HG03039 (cell line): ENCODE measurements around the gene FSD2.
A peak's percentile ranks its signal among the peaks of the same experiment; 100 is the strongest.
"Not testable (repeated sequence)": the region's sequence is repeated elsewhere in the genome, so short reads cannot be mapped to it uniquely, and the experiment has no call there.

ENCODE experiments used
- ATAC-seq: cut with Tn5 transposase; IDR thresholded peaks from one replicate; pipeline ENCODE4 v1.9.1; 2021; ENCODE audit warnings: mild to moderate bottlenecking, moderate library complexity; ENCODE audit not compliant: unreplicated experiment

The FSD2 gene

DNA sequence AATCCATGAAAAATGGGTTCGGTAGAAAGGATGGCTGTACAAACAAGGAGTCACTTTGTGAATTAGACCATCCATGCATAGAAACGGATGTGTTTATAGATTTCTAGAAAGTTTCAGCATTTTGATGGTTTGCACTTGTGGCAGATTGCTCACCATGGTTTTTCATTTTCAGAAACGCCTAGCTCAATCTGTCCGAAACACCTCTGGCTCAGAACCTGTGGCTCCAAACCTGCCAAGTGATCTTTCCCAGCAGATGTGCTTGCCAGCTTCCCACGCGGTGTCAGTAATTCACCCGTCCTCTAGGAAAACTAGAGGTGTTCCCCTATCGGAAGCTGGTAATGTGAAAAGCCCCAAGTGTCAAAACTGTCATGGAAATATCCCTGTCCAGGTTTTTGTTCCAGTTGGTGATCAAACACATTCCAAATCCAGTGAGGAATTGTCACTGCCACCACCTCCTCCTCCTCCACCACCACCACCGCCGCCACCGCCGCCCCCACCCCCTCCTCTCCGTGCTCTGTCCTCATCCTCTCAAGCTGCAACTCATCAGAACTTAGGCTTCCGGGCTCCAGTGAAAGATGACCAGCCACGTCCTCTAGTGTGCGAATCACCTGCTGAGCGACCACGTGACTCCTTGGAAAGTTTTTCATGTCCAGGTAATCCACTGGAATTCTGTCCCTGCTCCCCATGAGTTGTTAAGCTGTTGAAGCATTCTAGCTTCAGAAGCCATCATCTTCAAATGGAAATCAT is 24.7 kb upstream of the FSD2 start:
- no peak for ATAC-seq

DNA sequence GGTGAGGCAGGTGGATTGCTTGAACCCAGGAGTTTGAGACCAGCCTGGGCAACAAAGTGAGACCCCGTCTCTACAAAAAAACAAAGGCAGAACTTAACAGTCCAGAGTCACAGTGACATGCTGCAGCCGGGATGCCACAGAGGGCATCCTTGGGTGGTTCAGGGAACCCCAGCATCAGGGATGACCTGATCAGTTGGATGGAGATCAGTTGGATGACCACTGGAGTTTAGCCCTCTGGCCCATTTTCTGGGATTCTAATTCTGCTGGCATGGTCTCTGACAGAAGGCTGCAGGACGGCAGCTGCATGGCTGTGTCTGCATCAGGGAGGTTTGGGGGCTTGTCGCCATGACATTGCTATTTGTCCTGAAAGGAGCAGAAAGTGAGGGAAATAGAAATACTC is 23.4 kb upstream of the FSD2 start:
- no peak for ATAC-seq

DNA sequence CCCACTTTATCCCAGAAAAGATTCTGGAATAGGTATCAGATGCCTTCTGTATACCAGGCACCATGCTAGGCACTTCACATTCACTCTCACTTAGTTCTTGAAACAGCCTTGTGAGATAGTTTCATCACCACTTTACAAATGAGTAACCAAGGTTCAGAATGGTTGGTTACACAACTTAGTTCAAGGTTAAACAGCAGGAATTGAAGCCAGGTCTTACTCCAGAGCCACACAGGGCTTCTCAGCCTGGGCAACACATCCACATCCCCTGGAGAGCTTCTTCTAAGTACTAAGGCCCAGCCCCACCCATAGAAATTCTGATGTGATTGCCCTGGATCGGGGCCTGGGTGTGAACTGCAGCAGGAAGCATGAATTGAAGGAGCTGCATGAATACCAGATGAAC is 22.2 kb upstream of the FSD2 start:
- no peak for ATAC-seq

DNA sequence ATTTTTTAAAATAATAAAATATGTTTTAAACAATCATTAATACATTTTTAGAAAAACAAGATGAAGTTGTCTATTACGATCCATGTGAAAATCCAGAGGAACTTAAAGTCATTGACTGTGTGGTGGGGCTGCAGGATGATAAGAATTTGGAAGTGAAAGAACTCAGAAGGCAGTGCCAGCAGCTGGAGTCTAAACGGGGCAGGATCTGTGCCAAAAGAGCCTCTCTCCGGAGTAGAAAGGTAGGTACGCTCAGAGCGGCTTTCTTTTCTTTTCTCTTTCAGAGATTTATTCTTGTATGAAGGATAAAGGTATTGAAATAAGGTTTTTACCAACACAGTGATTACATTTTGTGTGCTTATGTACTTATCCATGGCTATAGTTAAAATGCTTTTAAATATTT is 17.2 kb upstream of the FSD2 start:
- no peak for ATAC-seq

DNA sequence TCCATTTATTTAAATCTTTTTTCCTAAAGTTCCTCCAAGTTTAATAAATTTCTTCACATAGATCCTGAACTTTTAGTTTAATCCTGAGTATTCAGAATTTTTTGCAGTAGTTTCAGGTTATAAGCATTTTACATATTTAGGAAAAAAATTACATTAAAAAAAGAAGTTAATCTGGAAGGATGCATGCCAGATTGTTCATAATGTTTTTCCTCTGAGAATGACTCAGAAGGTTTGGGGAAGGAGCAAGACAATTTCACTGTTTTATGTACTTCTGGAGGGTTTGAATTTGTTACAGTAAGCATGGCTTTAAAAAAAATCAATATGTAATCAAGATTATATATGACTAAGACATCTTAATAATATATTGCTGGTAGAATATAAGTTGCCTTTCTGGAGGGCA is 16.0 kb upstream of the FSD2 start:
- ATAC-seq, result not testable (repeated sequence)

DNA sequence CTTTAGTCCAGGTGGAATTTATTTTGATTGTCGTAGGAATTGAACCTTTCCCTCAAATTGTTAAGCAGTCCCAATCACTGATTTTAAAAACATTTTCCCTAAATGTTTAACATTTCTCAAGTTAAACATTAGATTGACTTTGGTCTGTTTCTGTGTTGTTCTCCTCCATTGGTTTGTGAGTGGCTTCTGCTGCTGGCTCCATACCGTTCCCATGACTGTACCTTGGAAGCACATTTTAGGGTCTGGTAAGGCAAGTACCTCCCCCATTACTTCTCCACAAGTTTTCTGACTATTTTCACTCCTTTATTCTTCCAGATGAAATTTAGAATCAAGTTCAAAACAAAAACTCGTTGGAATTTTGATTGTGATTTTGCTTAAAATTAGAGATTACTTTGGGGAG is 15.5 kb upstream of the FSD2 start:
- not testable (repeated sequence) for ATAC-seq

DNA sequence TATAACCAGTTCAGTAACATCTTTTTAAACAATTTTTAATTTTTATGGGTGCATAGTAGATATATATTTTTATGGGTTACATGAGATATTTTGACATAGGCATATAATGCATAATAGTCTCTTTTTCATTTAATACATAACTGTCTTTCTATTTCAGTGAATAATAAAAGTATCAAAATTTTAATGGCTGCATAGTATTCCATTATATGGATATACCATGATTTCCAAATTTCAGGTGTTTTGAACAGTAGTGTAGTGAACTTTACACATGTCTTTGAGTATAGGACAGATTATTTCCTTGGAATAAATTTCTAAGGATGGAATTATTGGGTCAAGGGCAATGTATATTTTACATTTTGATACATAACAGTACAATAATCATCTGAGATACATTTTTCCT is 14.3 kb upstream of the FSD2 start:
- ATAC-seq, result no peak

DNA sequence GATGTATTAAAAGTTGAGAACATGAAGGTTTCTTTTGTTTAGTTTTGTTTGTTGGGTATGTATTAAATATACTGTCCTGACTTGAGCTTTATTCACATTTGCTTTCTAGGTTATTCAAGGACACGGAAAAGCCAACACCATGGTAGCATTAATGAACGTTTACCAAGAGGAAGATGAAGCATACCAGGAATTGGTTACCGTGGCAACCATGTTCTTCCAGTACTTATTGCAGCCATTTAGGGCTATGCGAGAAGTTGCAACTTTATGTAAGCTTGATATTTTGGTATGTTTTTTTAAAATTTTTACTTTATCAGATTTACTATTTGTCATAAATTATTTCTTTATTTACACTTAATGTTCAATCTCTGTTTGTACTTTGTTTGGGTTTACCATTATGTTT is 7.1 kb upstream of the FSD2 start:
- ATAC-seq, result no peak

DNA sequence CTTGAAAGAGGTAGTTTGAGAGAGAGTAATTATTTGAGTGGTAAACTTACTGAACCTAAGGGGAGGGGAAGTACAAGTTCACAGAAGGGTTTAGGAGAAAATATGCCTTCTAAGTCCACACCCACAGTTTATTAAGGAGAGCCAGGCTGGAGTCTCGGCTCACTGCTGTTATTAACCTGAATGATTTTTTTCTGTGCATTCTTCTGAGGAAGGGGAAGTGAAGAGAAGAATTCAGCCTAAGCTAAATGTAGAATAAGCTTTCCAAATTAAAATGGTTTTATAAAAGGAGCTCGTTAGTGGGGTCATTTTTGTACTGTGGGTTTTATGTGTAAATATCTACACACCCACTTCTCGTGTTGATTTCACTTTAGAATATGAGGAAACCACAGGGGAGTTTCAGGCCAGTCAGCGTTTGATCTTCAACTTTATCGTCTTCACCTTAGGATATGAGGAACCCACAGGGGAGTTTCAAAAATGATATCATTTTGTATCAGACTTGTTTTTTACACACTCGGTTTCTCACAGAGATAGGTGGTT is 5.1 kb upstream of the FSD2 start:
- no peak for ATAC-seq

DNA sequence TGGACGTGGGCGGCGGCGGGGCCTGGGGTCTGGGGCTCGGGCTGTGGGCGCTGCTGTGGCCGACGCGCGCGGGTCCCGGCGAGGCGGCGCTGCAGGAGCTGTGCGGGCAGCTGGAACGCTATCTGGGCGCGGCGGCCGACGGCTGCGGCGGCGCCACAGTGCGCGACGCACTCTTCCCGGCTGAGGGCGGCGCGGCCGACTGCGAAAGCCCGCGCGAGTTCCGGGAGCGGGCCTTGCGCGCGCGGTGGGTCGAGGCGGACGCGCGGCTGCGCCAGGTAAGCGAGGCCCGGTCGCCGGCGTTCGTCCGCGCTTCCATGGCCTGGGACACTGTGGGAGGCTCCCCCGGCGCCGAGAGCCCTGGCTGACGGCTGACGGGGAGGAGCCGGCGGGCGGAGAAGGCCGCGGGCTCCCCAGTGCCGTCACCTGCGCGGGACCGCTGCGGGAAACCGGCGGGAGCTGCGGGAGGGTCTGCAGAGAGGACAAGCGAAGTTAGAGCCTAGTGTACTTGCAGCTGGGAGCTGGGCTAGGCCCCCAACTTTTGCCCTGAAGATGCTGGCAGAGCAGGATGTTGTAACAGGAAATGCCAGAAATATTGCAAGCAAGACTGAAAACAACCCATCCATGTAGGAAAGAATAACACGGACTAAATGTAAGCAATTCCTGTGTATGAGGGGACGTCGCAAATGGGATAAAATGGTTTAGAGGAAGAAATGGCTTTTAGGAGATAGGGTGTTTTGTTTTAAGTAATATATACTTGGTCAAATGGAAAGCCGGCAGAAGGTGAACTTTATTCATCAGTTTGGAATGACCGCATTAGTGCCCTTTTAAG is 4.4 kb upstream of the FSD2 start:
- peak; percentile 17 for ATAC-seq

DNA sequence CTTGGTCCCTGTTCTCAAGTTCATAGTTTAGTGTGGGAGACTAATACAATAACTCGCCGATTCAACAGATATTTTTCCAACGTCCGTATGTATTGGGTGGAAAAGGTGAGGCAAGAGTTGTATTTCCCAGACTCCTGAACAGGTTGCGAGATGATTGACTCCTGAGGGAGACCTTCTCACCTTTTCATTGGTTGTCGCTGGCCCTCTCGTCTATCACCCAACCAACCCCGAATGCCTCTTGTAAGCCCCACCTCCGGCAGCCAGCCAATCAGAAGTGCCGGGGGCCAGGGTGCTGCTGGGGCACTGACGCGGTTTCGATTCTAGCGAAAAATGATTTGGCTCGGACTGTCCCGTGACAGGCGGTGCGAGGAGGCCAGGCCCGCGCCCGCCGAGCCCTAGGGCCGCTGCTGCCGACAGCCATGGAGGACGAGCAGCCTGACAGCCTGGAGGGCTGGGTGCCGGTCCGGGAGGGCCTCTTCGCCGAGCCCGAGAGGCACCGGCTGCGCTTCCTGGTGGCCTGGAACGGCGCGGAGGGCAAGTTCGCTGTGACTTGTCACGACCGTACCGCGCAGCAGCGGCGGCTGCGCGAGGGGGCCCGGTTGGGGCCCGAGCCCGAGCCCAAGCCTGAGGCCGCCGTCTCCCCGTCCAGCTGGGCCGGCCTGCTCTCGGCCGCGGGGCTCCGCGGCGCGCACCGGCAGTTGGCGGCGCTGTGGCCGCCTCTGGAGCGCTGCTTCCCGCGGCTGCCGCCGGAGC is 3.6 kb upstream of the FSD2 start, which contains the start of gene WHAMM:
WHAMM (plus strand) TSS at position 321 of the 753 bp plus-strand sequence; CDS start at position 420, 99 bp downstream.
- peak; percentile 82 for ATAC-seq

DNA sequence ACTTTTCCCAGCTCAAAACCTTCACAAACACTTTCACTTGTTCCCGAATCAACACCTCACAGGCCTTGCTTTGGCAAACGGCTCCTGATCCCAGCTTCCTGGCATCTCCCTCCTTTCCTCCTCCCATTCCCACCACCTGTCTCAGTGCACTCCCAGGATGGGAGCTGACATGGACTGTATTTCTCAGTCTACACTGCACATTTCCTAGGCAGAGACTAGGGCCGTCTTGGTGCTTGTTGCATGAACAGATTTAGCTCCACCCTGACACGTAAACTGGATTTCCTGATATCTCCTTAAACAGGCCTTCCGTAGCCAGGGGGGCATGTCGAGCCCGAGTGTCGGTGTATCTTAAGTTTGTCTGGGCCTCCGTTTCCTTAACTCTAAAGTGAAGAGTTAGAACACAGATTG is 2.8 kb upstream of the FSD2 start:
- no peak for ATAC-seq

DNA sequence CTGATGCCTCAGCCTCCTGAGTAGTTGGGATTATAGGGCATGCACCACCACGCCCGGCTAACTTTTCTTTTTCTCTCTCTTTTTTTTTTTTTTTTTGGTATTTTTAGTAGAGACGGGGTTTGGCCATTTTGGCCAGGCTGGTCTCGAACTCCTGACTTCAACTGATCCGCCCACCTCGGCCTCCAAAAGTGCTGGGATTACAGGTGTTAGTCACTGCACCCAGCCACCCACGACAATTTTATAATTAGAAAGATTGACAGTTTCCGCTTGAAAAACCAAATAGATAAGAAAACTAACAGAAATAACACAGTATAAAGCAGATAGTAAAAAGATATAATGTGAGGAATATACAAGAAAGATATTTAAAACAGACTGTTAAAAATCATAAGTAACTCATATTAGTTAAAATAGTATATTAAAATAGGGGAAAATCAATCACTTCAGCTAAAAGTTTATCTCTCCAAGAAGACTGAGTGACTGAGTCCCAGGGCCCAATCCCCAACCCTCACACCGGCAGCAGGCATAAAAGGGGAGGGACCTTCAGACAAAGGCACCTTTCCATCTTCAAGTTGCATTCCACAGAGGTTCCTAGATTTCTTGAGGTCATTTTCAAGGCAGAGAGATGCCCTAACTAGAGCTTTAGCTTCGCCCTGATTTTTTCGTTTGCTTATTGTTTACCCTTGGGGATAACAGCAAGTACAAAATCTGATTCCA is 2.2 kb upstream of the FSD2 start:
- ATAC-seq, result no peak

DNA sequence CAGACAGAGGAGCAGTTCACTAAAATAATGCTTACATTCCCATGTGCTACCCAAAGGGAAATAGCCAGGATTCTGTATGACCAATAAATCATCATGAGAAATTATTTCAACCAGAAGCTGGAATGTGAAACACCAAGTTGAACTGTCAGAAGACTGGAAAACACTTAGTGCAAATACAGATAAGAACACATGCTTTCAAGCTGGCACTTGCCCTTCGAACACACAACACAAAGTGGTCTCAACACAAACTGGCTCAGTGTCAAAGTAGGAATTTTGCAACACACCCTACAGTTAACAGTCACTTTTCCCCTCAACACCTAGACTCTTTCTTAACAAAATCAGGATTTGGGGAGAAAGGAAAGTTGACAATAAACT is 1.3 kb downstream of the FSD2 start:
- no peak for ATAC-seq

DNA sequence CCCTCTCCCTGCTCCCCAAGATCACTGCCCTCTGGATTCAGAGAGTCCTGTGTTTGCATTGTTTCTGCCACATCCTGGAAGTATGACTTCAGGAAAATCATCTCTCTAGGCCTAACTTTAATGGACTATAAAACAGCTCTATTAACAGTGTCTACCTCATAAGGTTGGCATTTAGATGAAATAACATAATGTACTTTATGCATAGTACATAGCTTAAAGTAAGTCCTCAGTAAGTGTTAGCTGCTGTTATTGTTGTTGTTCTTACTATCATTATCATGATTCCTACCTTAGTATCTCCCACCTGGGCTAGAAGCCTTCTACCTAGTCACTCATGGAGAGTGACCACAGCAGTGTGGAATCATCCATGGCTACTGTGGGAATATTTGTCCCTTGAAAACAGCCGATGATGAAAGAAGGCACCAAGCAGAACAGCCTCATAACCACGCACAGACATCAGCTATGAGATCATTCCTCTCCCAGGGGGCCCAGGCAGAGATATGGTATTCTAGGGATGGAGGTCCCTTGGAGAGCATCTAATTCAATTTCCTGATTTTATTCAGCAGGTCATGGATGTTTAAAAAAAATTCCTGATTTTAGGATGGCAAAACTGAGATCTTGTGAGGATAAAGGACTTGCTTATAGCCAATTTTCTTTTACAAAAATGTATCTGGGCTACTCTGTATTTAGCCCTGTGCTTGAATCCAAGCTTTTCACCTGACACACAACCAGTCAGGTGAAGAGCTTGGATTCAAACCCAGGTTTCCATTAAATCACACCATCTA is 1.9 kb downstream of the FSD2 start:
- no peak for ATAC-seq

DNA sequence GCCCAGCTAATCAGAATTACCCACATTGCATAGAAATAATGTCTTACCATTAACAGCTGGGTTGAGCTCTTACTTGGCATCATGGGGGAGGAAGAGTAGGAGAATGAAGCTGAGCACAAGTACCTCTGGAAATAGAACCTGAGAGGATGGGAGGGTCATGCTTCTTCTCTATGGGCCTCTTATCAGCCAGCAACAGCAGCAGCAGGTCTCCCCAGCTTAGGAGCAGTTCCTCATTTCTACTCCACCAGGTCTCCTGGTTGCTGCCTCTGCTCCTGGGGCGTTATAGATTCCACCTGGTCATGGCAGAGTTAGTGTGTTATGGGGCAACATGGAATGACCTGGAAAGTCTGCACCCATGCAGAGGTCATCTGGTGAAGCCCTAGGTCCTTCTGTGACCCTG is 3.4 kb downstream of the FSD2 start:
- no peak for ATAC-seq

DNA sequence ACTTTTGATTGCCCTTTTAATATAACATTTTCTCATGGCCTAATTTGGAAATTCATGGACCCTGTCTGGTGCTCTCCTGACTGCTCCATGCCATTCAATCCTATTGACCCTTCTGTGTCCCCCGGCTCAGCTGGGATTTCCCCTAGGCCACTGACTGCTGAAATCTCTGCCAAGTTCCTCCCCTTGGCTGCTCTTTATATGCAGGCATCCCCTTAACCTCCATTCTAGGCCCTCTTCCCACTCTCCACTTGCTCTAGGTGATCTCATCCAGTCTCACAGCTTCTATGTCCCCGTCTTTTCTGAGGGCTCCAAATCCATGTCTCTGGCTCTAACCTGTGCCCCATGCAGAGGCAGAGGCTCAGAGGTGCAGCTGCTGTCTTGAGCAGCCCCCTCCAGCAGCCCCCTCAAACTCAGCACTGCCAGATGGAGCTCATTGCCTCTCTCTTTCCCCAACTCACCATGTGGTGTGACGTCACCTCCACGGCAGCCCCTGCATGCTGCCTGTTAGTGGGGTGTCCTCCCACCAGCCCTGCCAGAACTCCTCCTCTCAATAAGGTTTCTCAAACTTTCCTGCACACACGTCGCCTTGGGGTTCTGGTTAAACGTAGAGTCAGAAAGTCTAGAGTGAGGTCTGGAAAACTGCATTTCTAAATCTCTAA is 6.6 kb downstream of the FSD2 start:
- no peak for ATAC-seq

DNA sequence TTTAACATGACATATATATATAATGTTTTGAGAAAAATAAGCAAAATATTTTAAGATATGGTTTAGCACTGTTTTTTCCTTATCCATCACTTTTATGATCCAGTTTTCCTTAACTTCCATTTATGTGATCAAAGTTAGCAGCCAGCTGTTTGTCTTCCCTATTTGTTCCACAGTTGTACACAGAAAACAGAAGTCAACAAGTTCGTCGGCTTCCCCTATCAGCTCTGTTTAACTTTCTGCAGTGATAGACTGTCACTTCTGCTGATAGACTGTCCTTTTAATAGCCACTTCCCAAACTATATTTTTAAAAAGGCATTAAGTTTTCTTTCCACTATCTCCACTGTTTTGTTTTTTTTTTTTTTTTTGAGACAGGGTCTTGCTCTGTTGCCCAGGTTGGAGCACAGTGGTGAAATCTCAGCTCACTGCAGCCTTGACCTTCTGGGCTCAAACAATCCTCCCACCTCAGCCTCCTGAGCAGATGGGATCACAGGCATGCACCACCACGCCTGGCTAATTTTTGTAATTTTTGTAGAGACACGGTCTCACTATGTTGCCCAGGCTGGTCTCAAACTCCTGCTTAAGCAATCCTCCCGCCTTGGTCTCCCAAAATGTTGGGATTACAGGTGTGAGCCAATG is 7.2 kb downstream of the FSD2 start:
- no peak for ATAC-seq

DNA sequence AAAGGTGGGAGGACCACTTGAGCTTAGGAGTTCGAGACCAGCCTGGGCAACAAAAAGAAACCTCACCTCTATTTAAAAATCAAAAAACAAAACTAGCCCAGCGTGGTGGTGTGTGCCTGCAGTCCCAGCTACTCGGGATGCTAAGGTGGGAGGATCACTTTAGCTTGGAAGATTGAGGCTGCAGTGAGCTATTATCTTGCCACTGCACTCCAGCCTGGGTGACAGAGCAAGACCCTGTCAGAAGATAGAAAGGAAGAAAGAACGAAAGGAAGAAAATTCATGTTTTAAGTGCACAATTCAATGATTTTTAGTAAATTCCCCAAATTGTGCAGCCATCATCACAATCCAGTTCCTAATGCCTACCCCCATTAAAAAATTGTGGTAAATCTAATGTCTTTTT is 7.8 kb downstream of the FSD2 start:
- ATAC-seq, result no peak
